GM23248 (cell line): ENCODE data around the gene PPP6R3. TPM values are rescaled to one million over a fixed set of nuclear protein-coding genes. Genes with fewer than 3 reads are reported as not detected.

Source experiments
- DNase-seq: peaks from one replicate; pipeline ENCODE4 v3.0.0-alpha.2; 2015
- H2AFZ ChIP-seq: fragments of 200-600 bp; sonication (generic); 2 replicates; pipeline ENCODE4 v1.6.1; 2016; ENCODE audit warnings: antibody characterized with exemption
- H3F3A ChIP-seq: fragments of 200-600 bp; sonication (generic); 2 replicates; pipeline ENCODE4 v1.6.1; 2016; ENCODE audit warnings: mild to moderate bottlenecking, antibody characterized with exemption, mixed run types; ENCODE audit not compliant: insufficient read depth
- H3K27ac ChIP-seq: fragments of 200-600 bp; sonication (generic); 2 replicates; pipeline ENCODE4 v1.5.1; 2016; ENCODE audit warnings: mild to moderate bottlenecking
- H3K27me3 ChIP-seq: fragments of 200-600 bp; sonication (generic); replicated peaks from 2 replicates; pipeline ENCODE4 v1.6.1; 2016; ENCODE audit warnings: mild to moderate bottlenecking; ENCODE audit not compliant: insufficient read depth
- H3K36me3 ChIP-seq: fragments of 200-600 bp; sonication (generic); 2 replicates; pipeline ENCODE4 v1.6.1; 2016; ENCODE audit warnings: low read depth, mild to moderate bottlenecking
- H3K4me1 ChIP-seq: fragments of 200-600 bp; sonication (generic); 2 replicates; pipeline ENCODE4 v1.6.1; 2016; ENCODE audit warnings: mild to moderate bottlenecking; ENCODE audit not compliant: insufficient read depth
- H3K4me2 ChIP-seq: fragments of 200-600 bp; sonication (generic); one replicate; pipeline ENCODE4 v1.6.1; 2016; ENCODE audit warnings: mild to moderate bottlenecking; ENCODE audit not compliant: unreplicated experiment
- H3K4me3 ChIP-seq: fragments of 200-600 bp; sonication (generic); 2 replicates; pipeline ENCODE4 v1.5.1; 2016; ENCODE audit warnings: mild to moderate bottlenecking
- H3K79me2 ChIP-seq: fragments of 200-600 bp; sonication (generic); 2 replicates; pipeline ENCODE4 v1.6.1; 2016; ENCODE audit warnings: mild to moderate bottlenecking; ENCODE audit not compliant: insufficient read depth
- H3K9ac ChIP-seq: fragments of 200-600 bp; sonication (generic); 2 replicates; pipeline ENCODE4 v1.6.1; 2016; ENCODE audit warnings: mild to moderate bottlenecking
- H3K9me2 ChIP-seq: fragments of 200-600 bp; sonication (generic); 2 replicates; pipeline ENCODE4 v1.6.1; 2016; ENCODE audit warnings: mixed run types, mild to moderate bottlenecking, moderate library complexity; ENCODE audit not compliant: insufficient read depth
- H3K9me3 ChIP-seq: fragments of 200-600 bp; sonication (generic); one replicate; pipeline ENCODE4 v1.6.1; 2017; ENCODE audit warnings: low read depth
- H4K20me1 ChIP-seq: fragments of 200-600 bp; sonication (generic); 2 replicates; pipeline ENCODE4 v1.6.0; 2016; ENCODE audit not compliant: insufficient read depth
- EZH2 ChIP-seq: fragments of 200-600 bp; sonication (generic); IDR thresholded peaks from 2 replicates; pipeline ENCODE4 v1.6.1; 2018; ENCODE audit warnings: antibody characterized with exemption, mild to moderate bottlenecking; ENCODE audit not compliant: insufficient read depth, poor library complexity, severe bottlenecking
- EZH2phosphoT487 ChIP-seq: fragments of 200-600 bp; sonication (generic); IDR thresholded peaks from 2 replicates; pipeline ENCODE4 v1.6.1; 2018; ENCODE audit warnings: antibody characterized with exemption, moderate library complexity, mild to moderate bottlenecking, low read depth; ENCODE audit not compliant: insufficient read depth
- WGBS, 2 experiments: methylation state at CpG; one replicate each; pipeline ENCODE4 v1.1.6; 2015 to 2017; ENCODE audit warnings: low lambda C conversion rate in 2 of 2, low coverage in 1 of 2; ENCODE audit errors: missing lambda C conversion rate in 2 of 2; 5-methylcytosine and 5-hydroxymethylcytosine counted together
- in situ Hi-C: fragments of 300-500 bp; cut with MboI; formaldehyde crosslinking; loops from 2 replicates; pipeline ENCODE4 v1.15.0; 2020
- polyA plus RNA-seq: library from polyadenylated mRNA; unstranded; fragments of >200 nt; fragmentation: Nextera tagmentation; extraction: Ambion mirVana; gene quantifications from 2 replicates; pipeline ENCODE4 v1.2.1, GENCODE V29; 2016
- total RNA-seq: library from RNA; depleted of rRNA; stranded (reverse); fragments of >200 nt; shearing (Covaris generic); gene quantifications from 2 replicates; pipeline ENCODE4 v1.2.3, GENCODE V29; 2014

PPP6R3 gene
- total and polyA plus RNA-seq, 2 experiments from 2014 or later, result 47.5 to 96.0 TPM

- DNase-seq, result no peak
- in situ Hi-C loops, result no loop called here
- H4K20me1 ChIP-seq, result peaks cover 34% of the 10 kb centered on the region
Observed at GRCh38 chr11:68480852-68481510, 20.4 kb downstream of the PPP6R3 start.

GRCh38 chr11:68481579-68482240 is 21.2 kb downstream of the PPP6R3 start:
- H4K20me1 ChIP-seq, result peaks cover 38% of the 10 kb centered on the region
- no peak overlapping the region for H3K4me2 ChIP-seq
- H3K27ac ChIP-seq, result no peak overlapping the region
- H3F3A ChIP-seq, result no peaks in the 10 kb centered on the region
- H3K4me3 ChIP-seq, result no peak overlapping the region
- in situ Hi-C loops, result no loop called here
- WGBS, 2 experiments, result 88 to 93% methylated on average over 6 of the region's 6 CpGs
- no peak overlapping the region for H3K9ac ChIP-seq
- H3K36me3 ChIP-seq, result no peaks in the 10 kb centered on the region
- no peaks in the 10 kb centered on the region for H3K9me2 ChIP-seq
- TF ChIP-seq EZH2phosphoT487, result no peak
- TF ChIP-seq EZH2, result no peak
- H3K79me2 ChIP-seq, result peaks cover 100% of the 10 kb centered on the region
- DNase-seq, result no peak
- no peaks in the 10 kb centered on the region for H3K9me3 ChIP-seq
- no peaks in the 10 kb centered on the region for H3K27me3 ChIP-seq
- H2AFZ ChIP-seq, result no peak overlapping the region
- no peaks in the 10 kb centered on the region; the same call in 1 of the 2 replicates for H3K4me1 ChIP-seq

More at GRCh38 chr11:68480852-68481510, 20.4 kb downstream of the PPP6R3 start:
- H2AFZ ChIP-seq, result no peak overlapping the region
- no peaks in the 10 kb centered on the region for H3K27me3 ChIP-seq
- H3K9me2 ChIP-seq, result no peaks in the 10 kb centered on the region
- H3K9ac ChIP-seq, result no peak overlapping the region
- H3K4me2 ChIP-seq, result no peak overlapping the region
- TF ChIP-seq EZH2phosphoT487 (no peak), EZH2 (no peak)
- no peaks in the 10 kb centered on the region; the same call in 1 of the 2 replicates for H3K4me1 ChIP-seq
- no peak overlapping the region for H3K27ac ChIP-seq
- no peaks in the 10 kb centered on the region for H3K9me3 ChIP-seq
- H3K4me3 ChIP-seq, result no peak overlapping the region
- H3K36me3 ChIP-seq, result no peaks in the 10 kb centered on the region
- peaks cover 100% of the 10 kb centered on the region for H3K79me2 ChIP-seq
- 21 to 26% methylated on average over 3 of the region's 3 CpGs for WGBS, 2 experiments
- no peaks in the 10 kb centered on the region for H3F3A ChIP-seq

- no peaks in the 10 kb centered on the region for H3K36me3 ChIP-seq
- H3K9me3 ChIP-seq, result no peaks in the 10 kb centered on the region
- in situ Hi-C loops, result no loop called here
- H3K4me3 ChIP-seq, result no peak overlapping the region
- H2AFZ ChIP-seq, result no peak overlapping the region
- no peak for TF ChIP-seq EZH2
- no peak for TF ChIP-seq EZH2phosphoT487
- no peak overlapping the region for H3K4me2 ChIP-seq
- H3K27me3 ChIP-seq, result no peaks in the 10 kb centered on the region
- no peak for DNase-seq
- WGBS, 2 experiments, result 100% methylated on average over 1 of the region's 1 CpG
- H4K20me1 ChIP-seq, result peaks cover 47% of the 10 kb centered on the region
- H3K79me2 ChIP-seq, result peaks cover 100% of the 10 kb centered on the region
- no peak overlapping the region for H3K9ac ChIP-seq
- 0 out of 2 replicates have a peak, but pooled peaks cover 5% of the 10 kb centered on the region for H3F3A ChIP-seq
- H3K27ac ChIP-seq, result no peak overlapping the region
- H3K9me2 ChIP-seq, result no peaks in the 10 kb centered on the region
- no peaks in the 10 kb centered on the region for H3K4me1 ChIP-seq
Observed at GRCh38 chr11:68488623-68489022, 28.1 kb downstream of the PPP6R3 start.

- 58 to 69% methylated on average over 3 of the region's 3 CpGs for WGBS, 2 experiments
- peaks cover 48% of the 10 kb centered on the region; the same call in 1 of the 2 replicates for H4K20me1 ChIP-seq
- in situ Hi-C loops, result no loop called here
Observed at GRCh38 chr11:68495220-68495729, 34.7 kb downstream of the PPP6R3 start.

More at GRCh38 chr11:68495220-68495729, 34.7 kb downstream of the PPP6R3 start:
- no peak for DNase-seq
- Histone ChIP-seq H3K4me3 (no peak overlapping the region), H3K36me3 (no peaks in the 10 kb centered on the region), H3K4me2 (no peak overlapping the region), H3F3A (0 out of 2 replicates have a peak, but pooled peaks cover 7% of the 10 kb centered on the region), H3K9me2 (no peaks in the 10 kb centered on the region), H3K79me2 (peaks cover 99% of the 10 kb centered on the region), H2AFZ (no peak overlapping the region), H3K9me3 (no peaks in the 10 kb centered on the region), H3K9ac (no peak overlapping the region), H3K27ac (no peak overlapping the region), H3K4me1 (peaks cover 6% of the 10 kb centered on the region; the same call in 1 of the 2 replicates), H3K27me3 (no peaks in the 10 kb centered on the region)
- TF ChIP-seq EZH2 (no peak), EZH2phosphoT487 (no peak)
